Smooth muscle cell (in vitro differentiated cells): ENCODE results near the gene RETN. TPM values are rescaled to one million over a fixed set of nuclear protein-coding genes. Genes with fewer than 3 reads are reported as not detected.

Source experiments
- DNase-seq: peaks from one replicate; lab custom pipeline; 2025; ENCODE audit not compliant: unreplicated experiment; lab: John Stamatoyannopoulos, UW
- H2AFZ ChIP-seq: fragments of 200-600 bp; sonication (generic); 2 replicates; pipeline ENCODE4 v1.6.0; 2016; ENCODE audit warnings: antibody characterized with exemption, low read depth, mild to moderate bottlenecking
- H3F3A ChIP-seq: fragments of 200-600 bp; sonication (generic); 2 replicates; pipeline ENCODE4 v1.6.0; 2017; ENCODE audit warnings: antibody characterized with exemption, low read depth
- H3K27ac ChIP-seq: fragments of 200-600 bp; sonication (generic); 2 replicates; pipeline ENCODE4 v1.5.1; 2016; ENCODE audit warnings: low read depth, mild to moderate bottlenecking
- H3K27me3 ChIP-seq: fragments of 200-600 bp; sonication (generic); 2 replicates; pipeline ENCODE4 v1.6.1; 2016; ENCODE audit warnings: low read depth, mild to moderate bottlenecking
- H3K36me3 ChIP-seq: fragments of 200-600 bp; sonication (generic); 2 replicates; pipeline ENCODE4 v1.5.1; 2016; ENCODE audit warnings: low read depth
- H3K4me1 ChIP-seq: fragments of 200-600 bp; sonication (generic); 2 replicates; pipeline ENCODE4 v1.5.1; 2016; ENCODE audit warnings: low read depth
- H3K4me2 ChIP-seq: fragments of 200-600 bp; sonication (generic); 2 replicates; pipeline ENCODE4 v1.6.0; 2016; ENCODE audit warnings: mild to moderate bottlenecking
- H3K4me3 ChIP-seq: fragments of 200-600 bp; sonication (generic); 2 replicates; pipeline ENCODE4 v1.5.1; 2016; ENCODE audit warnings: mild to moderate bottlenecking
- H3K79me2 ChIP-seq: fragments of 200-600 bp; sonication (generic); 2 replicates; pipeline ENCODE4 v1.6.0; 2016; ENCODE audit warnings: low read depth, mild to moderate bottlenecking
- H3K9ac ChIP-seq: fragments of 200-600 bp; sonication (generic); 2 replicates; pipeline ENCODE4 v1.6.0; 2016; ENCODE audit warnings: low read depth
- H3K9me3 ChIP-seq: fragments of 200-600 bp; sonication (generic); replicated peaks from 2 replicates; pipeline ENCODE4 v1.5.1; 2016; ENCODE audit warnings: low read depth
- H4K20me1 ChIP-seq: fragments of 200-600 bp; sonication (generic); 2 replicates; pipeline ENCODE4 v1.6.0; 2016; ENCODE audit warnings: low read depth
- WGBS: methylation state at CpG from one replicate; pipeline ENCODE4 v1.1.7; 2016; ENCODE audit warnings: low lambda C conversion rate; 5-methylcytosine and 5-hydroxymethylcytosine counted together
- polyA plus RNA-seq: library from polyadenylated mRNA; unstranded; fragments of >200 nt; fragmentation: Nextera tagmentation; extraction: Ambion mirVana; gene quantifications from 2 replicates; pipeline ENCODE4 v1.2.1, GENCODE V29; 2016
- total RNA-seq: library from RNA; depleted of rRNA; stranded (reverse); fragments of >200 nt; gene quantifications from 2 replicates; pipeline ENCODE4 v1.2.3, GENCODE V29; 2014
- TF ChIP-seq, protein P1 (sequence below): fragments of 200-600 bp; sonication (generic); IDR thresholded peaks from 2 replicates; pipeline ENCODE4 v1.5.1; 2017; ENCODE audit warnings: borderline replicate concordance, mild to moderate bottlenecking, antibody characterized with exemption; ENCODE audit not compliant: insufficient read depth, poor library complexity, severe bottlenecking

RETN gene
- total and polyA plus RNA-seq, 2 experiments from 2014 or later = not detected

DNA sequence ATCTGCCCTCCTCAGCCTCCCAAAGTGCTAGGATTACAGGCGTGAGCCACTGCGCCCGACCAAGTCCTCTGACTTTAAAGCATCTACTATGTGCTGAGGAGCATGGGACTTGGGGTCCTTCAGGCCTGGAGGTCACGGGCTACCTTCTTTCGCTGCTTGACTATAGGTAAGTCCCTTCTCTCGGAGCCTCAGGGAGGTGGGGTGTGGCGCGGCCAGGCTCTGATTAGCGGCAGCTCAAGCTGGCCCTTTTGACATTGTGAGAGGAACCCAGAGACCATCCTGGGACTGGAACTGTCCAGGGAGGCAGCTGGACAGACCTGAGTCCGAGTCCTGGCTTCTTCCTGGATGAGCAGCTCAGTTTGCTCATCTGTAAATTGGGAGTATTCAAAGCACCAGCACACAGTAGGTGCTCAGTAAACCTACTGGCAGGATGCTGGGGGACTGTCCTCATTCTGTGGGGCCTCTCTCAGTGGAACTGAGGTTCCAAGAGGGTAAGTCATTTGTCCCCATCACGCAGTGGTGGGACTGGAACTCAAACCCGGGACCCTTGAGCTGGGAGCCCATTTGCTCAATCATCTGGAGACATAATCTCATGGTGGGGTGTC is 32.3 kb downstream of the RETN start:
- Histone ChIP-seq H3K4me2 (no peak overlapping the region), H3K79me2 (no peaks in the 10 kb centered on the region), H2AFZ (no peak overlapping the region), H3K9me3 (no peaks in the 10 kb centered on the region), H3K4me1 (no peaks in the 10 kb centered on the region), H3K4me3 (no peak overlapping the region), H4K20me1 (no peaks in the 10 kb centered on the region), H3K27ac (no peak overlapping the region), H3K27me3 (peaks cover 12% of the 10 kb centered on the region), H3F3A (no peaks in the 10 kb centered on the region), H3K9ac (no peak overlapping the region), H3K36me3 (no peaks in the 10 kb centered on the region)
- TF ChIP-seq, protein P1, sequence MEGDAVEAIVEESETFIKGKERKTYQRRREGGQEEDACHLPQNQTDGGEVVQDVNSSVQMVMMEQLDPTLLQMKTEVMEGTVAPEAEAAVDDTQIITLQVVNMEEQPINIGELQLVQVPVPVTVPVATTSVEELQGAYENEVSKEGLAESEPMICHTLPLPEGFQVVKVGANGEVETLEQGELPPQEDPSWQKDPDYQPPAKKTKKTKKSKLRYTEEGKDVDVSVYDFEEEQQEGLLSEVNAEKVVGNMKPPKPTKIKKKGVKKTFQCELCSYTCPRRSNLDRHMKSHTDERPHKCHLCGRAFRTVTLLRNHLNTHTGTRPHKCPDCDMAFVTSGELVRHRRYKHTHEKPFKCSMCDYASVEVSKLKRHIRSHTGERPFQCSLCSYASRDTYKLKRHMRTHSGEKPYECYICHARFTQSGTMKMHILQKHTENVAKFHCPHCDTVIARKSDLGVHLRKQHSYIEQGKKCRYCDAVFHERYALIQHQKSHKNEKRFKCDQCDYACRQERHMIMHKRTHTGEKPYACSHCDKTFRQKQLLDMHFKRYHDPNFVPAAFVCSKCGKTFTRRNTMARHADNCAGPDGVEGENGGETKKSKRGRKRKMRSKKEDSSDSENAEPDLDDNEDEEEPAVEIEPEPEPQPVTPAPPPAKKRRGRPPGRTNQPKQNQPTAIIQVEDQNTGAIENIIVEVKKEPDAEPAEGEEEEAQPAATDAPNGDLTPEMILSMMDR = no peak
- no peak for DNase-seq
- 94% methylated on average over 12 of the region's 12 CpGs for WGBS

DNA sequence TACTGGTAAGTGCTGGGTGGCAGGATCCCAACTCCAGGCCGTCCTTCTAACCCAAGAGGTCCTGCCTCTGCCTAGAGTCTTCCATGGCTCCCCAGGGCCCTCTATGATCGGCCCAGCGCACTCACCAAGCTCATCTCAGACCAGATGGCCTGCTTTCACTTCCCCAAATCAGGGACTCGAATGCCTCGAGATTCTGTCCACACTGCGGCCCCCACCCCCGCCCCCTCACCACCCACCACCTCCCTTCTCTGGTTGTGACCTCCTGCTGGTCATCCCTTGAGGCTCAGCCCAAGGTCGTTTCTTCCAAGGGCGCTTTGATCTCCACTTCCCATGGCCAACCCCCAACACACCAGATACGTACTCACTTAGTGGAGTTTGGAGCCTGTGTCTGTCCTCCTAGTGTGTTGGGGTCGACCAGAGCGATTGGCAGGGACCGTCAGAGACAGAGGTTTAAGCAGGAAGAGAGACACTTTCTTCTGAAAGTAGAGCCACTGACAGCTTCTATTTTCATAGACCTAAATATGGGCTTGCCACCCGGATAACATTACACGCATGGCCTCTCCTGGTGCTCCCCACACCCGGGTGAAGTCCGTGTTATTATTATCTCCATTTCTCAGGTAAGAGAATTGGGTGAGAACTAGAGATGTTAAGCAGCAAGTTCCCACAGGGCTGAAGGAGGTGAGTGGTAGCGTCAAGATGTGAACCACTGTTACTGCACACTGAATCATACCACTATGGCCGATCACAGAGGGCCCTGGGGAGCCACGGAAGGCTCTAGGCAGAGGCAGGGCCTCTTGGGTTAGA is 33.0 kb downstream of the RETN start, which contains the start of gene FCER2:
TSS of gene FCER2 (minus strand) at position 478 of the 804 bp plus-strand sequence. CDS start 2,371 bp downstream, outside the sequence.
- H3F3A ChIP-seq = no peaks in the 10 kb centered on the region
- no peak within 1 kb of the TSS for H3K9ac ChIP-seq
- WGBS = 78% methylated on average over 14 of the region's 20 CpGs
- H3K27ac ChIP-seq = no peak within 1 kb of the TSS
- H3K36me3 ChIP-seq = no peaks in the 10 kb centered on the region
- H2AFZ ChIP-seq = no peak within 1 kb of the TSS
- TF ChIP-seq, protein P1 = no peak
- H3K79me2 ChIP-seq = no peaks in the 10 kb centered on the region
- H3K4me3 ChIP-seq = no peak within 1 kb of the TSS
- H3K4me2 ChIP-seq = no peak within 1 kb of the TSS
- H3K4me1 ChIP-seq = no peaks in the 10 kb centered on the region
- no peaks in the 10 kb centered on the region for H3K9me3 ChIP-seq
- H3K27me3 ChIP-seq = peaks cover 12% of the 10 kb centered on the region
- H4K20me1 ChIP-seq = no peaks in the 10 kb centered on the region
- no peak for DNase-seq

- 86% methylated on average over 7 of the region's 8 CpGs for WGBS
- no peaks in the 10 kb centered on the region for H3K79me2 ChIP-seq
- H3K4me1 ChIP-seq = no peaks in the 10 kb centered on the region
- H3K4me2 ChIP-seq = no peak overlapping the region
- H3K9ac ChIP-seq = no peak overlapping the region
- peaks cover 2% of the 10 kb centered on the region for H3K27me3 ChIP-seq
- H4K20me1 ChIP-seq = no peaks in the 10 kb centered on the region
- no peaks in the 10 kb centered on the region for H3K9me3 ChIP-seq
- no peak for DNase-seq
- TF ChIP-seq, protein P1 = no peak
- H3F3A ChIP-seq = no peaks in the 10 kb centered on the region
- no peak overlapping the region for H3K4me3 ChIP-seq
- H3K27ac ChIP-seq = no peak overlapping the region
- no peaks in the 10 kb centered on the region for H3K36me3 ChIP-seq
- no peak overlapping the region for H2AFZ ChIP-seq
Measured at GRCh38 chr19:7703332-7703731, 34.5 kb downstream of the RETN start.
